Loucy (cell line): ENCODE results near the gene FAM222B.

Source experiments
- H2AFZ ChIP-seq: fragments of 200-600 bp; sonication (generic); 2 replicates; pipeline ENCODE4 v1.6.0; 2016; ENCODE audit warnings: antibody characterized with exemption, mild to moderate bottlenecking, low read length, moderate library complexity
- H3F3A ChIP-seq: fragments of 200-600 bp; 2 replicates; pipeline ENCODE4 v1.6.0; 2016; ENCODE audit warnings: antibody characterized with exemption, low read depth, mild to moderate bottlenecking
- H3K27me3 ChIP-seq: fragments of 200-600 bp; sonication (generic); 2 replicates; pipeline ENCODE4 v1.6.1; 2014; ENCODE audit warnings: low read length, mild to moderate bottlenecking; ENCODE audit not compliant: insufficient read depth, poor library complexity, severe bottlenecking
- H3K36me3 ChIP-seq: fragments of 200-600 bp; sonication (generic); 2 replicates; pipeline ENCODE4 v1.6.1; 2016; ENCODE audit warnings: low read length; ENCODE audit not compliant: insufficient read depth
- H3K4me1 ChIP-seq: fragments of 200-600 bp; sonication (generic); 2 replicates; pipeline ENCODE4 v1.5.1; 2014; ENCODE audit warnings: low read length, mild to moderate bottlenecking; ENCODE audit not compliant: insufficient read depth, poor library complexity, severe bottlenecking
- H3K4me2 ChIP-seq: fragments of 200-600 bp; sonication (generic); 2 replicates; pipeline ENCODE4 v1.6.0; 2014; ENCODE audit warnings: antibody characterized with exemption, low read length, low read depth, mild to moderate bottlenecking; ENCODE audit not compliant: poor library complexity, severe bottlenecking
- H3K4me3 ChIP-seq: fragments of 200-600 bp; sonication (generic); 2 replicates; pipeline ENCODE4 v1.5.1; 2014; ENCODE audit warnings: low read length, mild to moderate bottlenecking, mixed read lengths; ENCODE audit not compliant: poor library complexity, severe bottlenecking
- H3K79me2 ChIP-seq: fragments of 200-600 bp; sonication (generic); 2 replicates; pipeline ENCODE4 v1.6.1; 2014; ENCODE audit warnings: low read length; ENCODE audit not compliant: insufficient read depth
- H3K9ac ChIP-seq: fragments of 200-600 bp; sonication (generic); 2 replicates; pipeline ENCODE4 v1.6.0; 2014; ENCODE audit warnings: mild to moderate bottlenecking, low read depth, low read length, moderate library complexity; ENCODE audit not compliant: poor library complexity, severe bottlenecking
- H3K9me2 ChIP-seq: fragments of 200-600 bp; sonication (generic); replicated peaks from 2 replicates; pipeline ENCODE4 v1.6.1; 2016; ENCODE audit warnings: low read depth, low read length, mixed read lengths
- H3K9me3 ChIP-seq: fragments of 200-600 bp; sonication (generic); 2 replicates; pipeline ENCODE4 v1.6.1; 2014; ENCODE audit warnings: mild to moderate bottlenecking, antibody characterized with exemption, low read length, low read depth; ENCODE audit not compliant: insufficient read depth
- H4K20me1 ChIP-seq: fragments of 200-600 bp; sonication (generic); 2 replicates; pipeline ENCODE4 v1.6.0; 2014; ENCODE audit warnings: antibody characterized with exemption, low read length, mild to moderate bottlenecking; ENCODE audit not compliant: insufficient read depth, poor library complexity, severe bottlenecking
- EZH2phosphoT487 ChIP-seq: fragments of 200-600 bp; IDR thresholded peaks from 2 replicates; pipeline ENCODE4 v1.6.1; 2018; ENCODE audit warnings: antibody characterized with exemption, mild to moderate bottlenecking, moderate library complexity, borderline replicate concordance
- TF ChIP-seq, protein P1 (sequence below): fragments of 200-600 bp; sonication (generic); conservative IDR thresholded peaks from 2 replicates; pipeline ENCODE4 v1.5.1; 2014; ENCODE audit warnings: mild to moderate bottlenecking, antibody characterized with exemption, low read length

Gene FAM222B

DNA sequence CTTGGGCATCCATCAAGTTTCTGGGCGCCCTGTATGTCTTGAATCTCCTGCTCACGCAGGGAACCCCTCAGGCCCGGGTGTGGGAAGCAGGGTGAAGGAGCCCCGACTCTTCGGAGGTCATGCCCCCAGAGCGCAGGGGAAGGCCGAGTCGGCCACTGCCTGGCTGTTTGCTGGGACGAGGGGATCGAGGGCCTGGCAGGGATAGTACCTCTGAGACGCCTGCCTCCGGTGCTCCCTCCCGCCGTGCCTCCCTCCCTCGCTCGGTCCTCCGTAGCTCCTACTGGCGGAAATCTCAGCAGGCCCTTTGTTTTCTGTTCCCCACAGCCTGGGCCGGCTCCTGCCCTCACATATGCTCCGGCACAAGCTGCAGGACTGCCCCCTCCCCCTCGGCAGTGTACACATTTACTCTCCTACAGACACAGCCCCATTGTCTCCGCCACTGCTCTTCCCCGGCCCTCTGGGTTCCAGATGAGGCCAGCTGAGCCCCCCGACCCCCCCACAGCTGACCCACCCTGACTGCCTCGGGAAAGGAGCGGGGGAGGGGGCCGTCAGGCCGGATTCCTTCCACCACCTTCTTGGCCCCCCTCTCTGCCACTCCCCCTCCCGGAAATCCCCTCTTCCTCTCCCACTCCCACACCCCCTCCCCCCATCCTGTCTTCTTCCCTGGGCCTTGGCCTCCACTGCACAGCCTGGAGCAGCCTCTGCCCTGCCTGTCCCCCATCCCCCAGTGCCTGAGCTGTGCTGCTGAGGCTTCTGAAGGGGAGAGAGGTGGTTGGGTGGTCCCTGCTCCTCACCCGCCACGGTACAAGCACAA is 97.4 kb downstream of the FAM222B start:
- Histone ChIP-seq H4K20me1 (peaks cover 34% of the 10 kb centered on the region), H3K4me1 (peaks cover 30% of the 10 kb centered on the region)

GRCh38 chr17:28744104-28744971 is 98.3 kb downstream of the FAM222B start:
- Histone ChIP-seq H3K27me3 (no peaks in the 10 kb centered on the region), H4K20me1 (peaks cover 28% of the 10 kb centered on the region), H3K4me1 (peaks cover 30% of the 10 kb centered on the region), H2AFZ (peak overlapping the region; percentile 29), H3K36me3 (peaks cover 24% of the 10 kb centered on the region; the same call in 1 of the 2 replicates), H3K9me2 (no peaks in the 10 kb centered on the region), H3K9ac (peak overlapping the region; percentile 82), H3K79me2 (peaks cover 44% of the 10 kb centered on the region), H3F3A (no peaks in the 10 kb centered on the region), H3K4me2 (peak overlapping the region; percentile 86), H3K9me3 (no peaks in the 10 kb centered on the region), H3K4me3 (peak overlapping the region; percentile 93)
- TF ChIP-seq, protein P1, sequence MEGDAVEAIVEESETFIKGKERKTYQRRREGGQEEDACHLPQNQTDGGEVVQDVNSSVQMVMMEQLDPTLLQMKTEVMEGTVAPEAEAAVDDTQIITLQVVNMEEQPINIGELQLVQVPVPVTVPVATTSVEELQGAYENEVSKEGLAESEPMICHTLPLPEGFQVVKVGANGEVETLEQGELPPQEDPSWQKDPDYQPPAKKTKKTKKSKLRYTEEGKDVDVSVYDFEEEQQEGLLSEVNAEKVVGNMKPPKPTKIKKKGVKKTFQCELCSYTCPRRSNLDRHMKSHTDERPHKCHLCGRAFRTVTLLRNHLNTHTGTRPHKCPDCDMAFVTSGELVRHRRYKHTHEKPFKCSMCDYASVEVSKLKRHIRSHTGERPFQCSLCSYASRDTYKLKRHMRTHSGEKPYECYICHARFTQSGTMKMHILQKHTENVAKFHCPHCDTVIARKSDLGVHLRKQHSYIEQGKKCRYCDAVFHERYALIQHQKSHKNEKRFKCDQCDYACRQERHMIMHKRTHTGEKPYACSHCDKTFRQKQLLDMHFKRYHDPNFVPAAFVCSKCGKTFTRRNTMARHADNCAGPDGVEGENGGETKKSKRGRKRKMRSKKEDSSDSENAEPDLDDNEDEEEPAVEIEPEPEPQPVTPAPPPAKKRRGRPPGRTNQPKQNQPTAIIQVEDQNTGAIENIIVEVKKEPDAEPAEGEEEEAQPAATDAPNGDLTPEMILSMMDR: no peak
- TF ChIP-seq EZH2phosphoT487: no peak

More for the DNA sequence above, 97.4 kb downstream of the FAM222B start:
- TF ChIP-seq EZH2phosphoT487: no peak
- TF ChIP-seq, protein P1: no peak
- H3K9me3 ChIP-seq: no peaks in the 10 kb centered on the region
- no peaks in the 10 kb centered on the region for H3K9me2 ChIP-seq
- H3K4me2 ChIP-seq: peak overlapping the region; percentile 86
- no peaks in the 10 kb centered on the region for H3K27me3 ChIP-seq
- H3K9ac ChIP-seq: peak overlapping the region; percentile 82
- peak overlapping the region; percentile 29 for H2AFZ ChIP-seq
- peaks cover 25% of the 10 kb centered on the region; the same call in 1 of the 2 replicates for H3K36me3 ChIP-seq
- peaks cover 44% of the 10 kb centered on the region for H3K79me2 ChIP-seq
- H3K4me3 ChIP-seq: peak overlapping the region; percentile 93
- no peaks in the 10 kb centered on the region for H3F3A ChIP-seq

DNA sequence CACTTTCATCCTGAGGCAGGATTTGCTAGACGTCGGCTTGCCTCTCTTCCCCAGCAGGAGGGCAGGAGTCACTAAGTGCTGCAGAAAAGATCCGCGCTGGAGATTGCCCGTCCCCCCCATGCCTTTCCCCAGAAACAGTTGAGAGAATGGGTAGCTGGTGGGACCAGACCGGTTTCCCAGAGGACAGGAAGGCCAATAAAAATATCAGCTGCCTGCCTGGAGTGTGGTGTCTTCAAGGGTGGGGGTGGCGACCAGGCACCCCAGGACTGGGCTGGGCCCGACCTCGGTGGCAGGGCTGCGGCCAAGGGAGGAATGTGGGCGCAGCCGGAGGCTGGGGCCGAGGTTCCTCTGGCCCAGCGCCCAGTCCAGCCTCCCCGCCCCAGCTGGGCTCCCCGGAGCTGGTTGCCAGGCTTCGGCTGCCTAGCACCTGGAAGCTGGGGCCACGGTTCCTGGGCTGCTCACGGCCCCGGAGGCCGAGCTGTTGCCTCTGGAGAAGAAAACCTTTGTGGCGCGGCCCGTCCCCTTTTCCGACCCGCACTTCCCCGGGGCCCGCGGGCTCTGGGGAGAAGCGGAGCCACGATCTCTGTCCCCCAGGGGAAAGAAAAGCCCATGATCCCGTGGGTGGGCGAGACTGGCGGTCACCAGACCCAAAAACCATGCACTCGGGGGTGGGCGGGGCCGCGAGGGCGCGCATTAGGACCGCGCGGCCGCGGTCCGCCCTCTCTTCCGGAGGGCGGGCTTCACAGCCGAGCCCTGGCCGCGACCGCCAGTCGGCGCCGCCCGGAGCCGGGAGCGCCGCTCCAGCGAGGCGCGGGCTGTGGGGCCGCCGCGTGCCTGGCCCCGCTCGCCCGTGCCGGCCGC is 99.1 kb downstream of the FAM222B start, which contains the start of gene TRAF4:
Gene TRAF4 (plus strand): TSS at position 769 of the 861 bp plus-strand sequence. CDS start 102 bp downstream, outside the sequence.
- Histone ChIP-seq H4K20me1 (peaks cover 26% of the 10 kb centered on the region), H3K79me2 (peaks cover 44% of the 10 kb centered on the region), H2AFZ (peak within 1 kb of the TSS; percentile 94), H3K36me3 (peaks cover 15% of the 10 kb centered on the region; the same call in 1 of the 2 replicates), H3K4me3 (peak within 1 kb of the TSS; percentile 93), H3K27me3 (no peaks in the 10 kb centered on the region), H3K4me2 (peak within 1 kb of the TSS; percentile 100), H3K9me2 (no peaks in the 10 kb centered on the region), H3K9ac (peak within 1 kb of the TSS; percentile 82), H3K4me1 (peaks cover 36% of the 10 kb centered on the region), H3F3A (no peaks in the 10 kb centered on the region), H3K9me3 (no peaks in the 10 kb centered on the region)
- TF ChIP-seq, protein P1: no peak
- TF ChIP-seq EZH2phosphoT487: no peak
